Brain microvascular endothelial cell (primary cell): ENCODE data around the gene MICB.

Source experiments
- DNase-seq: peaks from one replicate; pipeline ENCODE4 v3.0.0-alpha.2; 2020
- H3K27ac ChIP-seq: fragments of 250-450 bp; sonication (Bioruptor Pico); 2 replicates; pipeline ENCODE4 v1.5.1; 2020; ENCODE audit warnings: mild to moderate bottlenecking, moderate library complexity
- H3K27me3 ChIP-seq: fragments of 250-450 bp; sonication (Bioruptor Pico); replicated peaks from 2 replicates; pipeline ENCODE4 v1.5.1; 2020; ENCODE audit warnings: mild to moderate bottlenecking
- H3K36me3 ChIP-seq: fragments of 250-450 bp; sonication (Bioruptor Pico); replicated peaks from 2 replicates; pipeline ENCODE4 v1.5.1; 2020; ENCODE audit warnings: mild to moderate bottlenecking
- H3K4me3 ChIP-seq: 2 replicates; pipeline ENCODE4 v1.5.1; 2011; ENCODE audit warnings: low read depth, mild to moderate bottlenecking, control low read depth, low read length, moderate library complexity
- in situ Hi-C: cut with HindIII; loops from 2 replicates; pipeline ENCODE4 v1.10.0; 2017; ENCODE audit warnings: low sequenced_read_pairs, low pct_ligation_motif_present
- TF ChIP-seq, protein P1 (sequence below): IDR thresholded peaks from 2 replicates; pipeline ENCODE4 v1.5.1; 2011; ENCODE audit warnings: low read depth, mild to moderate bottlenecking, moderate library complexity, low read length, control low read depth, inconsistent platforms; ENCODE audit errors: missing control alignments

The MICB gene

DNA sequence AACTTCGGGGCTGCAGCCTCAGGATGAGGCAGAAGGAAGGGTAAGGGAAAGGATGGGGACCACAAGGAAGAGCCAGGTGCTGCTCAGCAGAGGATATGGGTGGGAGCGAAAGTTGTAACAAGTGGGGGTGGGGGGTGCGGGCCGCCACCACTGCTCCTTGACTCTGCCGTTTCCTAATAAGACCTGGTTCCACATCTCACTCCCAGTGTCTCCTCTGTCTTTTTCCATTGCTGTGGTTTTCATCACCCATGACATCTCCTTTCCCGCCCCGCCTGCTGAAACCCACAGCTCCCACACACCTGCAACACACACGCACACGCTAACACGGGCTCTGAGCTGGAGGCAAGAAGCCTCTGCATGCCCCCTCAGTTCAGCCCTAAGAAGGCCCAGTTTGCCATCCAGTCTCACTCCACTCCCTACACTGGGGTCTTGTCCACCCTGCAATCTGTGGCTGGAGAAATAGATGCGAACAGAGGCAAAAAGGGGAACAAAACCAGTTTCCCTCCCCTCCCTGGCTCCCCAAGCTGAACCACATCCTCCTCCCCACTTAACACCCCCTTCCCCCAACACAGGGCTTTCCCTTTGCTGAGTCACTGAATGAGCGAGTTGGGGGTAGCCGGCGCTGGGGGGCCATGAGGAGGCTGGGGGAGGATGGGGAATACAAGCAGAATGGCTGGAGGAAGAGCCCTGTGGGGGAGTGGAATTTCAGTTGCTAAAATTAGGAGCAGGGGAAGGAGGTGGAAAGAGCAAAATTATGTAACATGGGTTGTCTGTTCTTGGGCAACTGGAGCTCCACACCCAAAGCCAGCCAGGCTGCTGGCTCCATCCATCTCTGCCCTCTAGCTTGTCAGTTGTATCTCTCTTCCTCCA lies 60.9 kb downstream of the MICB start:
- in situ Hi-C loops: no loop called here
- no peak for DNase-seq
- Histone ChIP-seq H3K4me3 (no peak overlapping the region), H3K36me3 (peaks cover 17% of the 10 kb centered on the region), H3K27ac (peak overlapping the region; percentile 68), H3K27me3 (no peaks in the 10 kb centered on the region)
- TF ChIP-seq, protein P1, sequence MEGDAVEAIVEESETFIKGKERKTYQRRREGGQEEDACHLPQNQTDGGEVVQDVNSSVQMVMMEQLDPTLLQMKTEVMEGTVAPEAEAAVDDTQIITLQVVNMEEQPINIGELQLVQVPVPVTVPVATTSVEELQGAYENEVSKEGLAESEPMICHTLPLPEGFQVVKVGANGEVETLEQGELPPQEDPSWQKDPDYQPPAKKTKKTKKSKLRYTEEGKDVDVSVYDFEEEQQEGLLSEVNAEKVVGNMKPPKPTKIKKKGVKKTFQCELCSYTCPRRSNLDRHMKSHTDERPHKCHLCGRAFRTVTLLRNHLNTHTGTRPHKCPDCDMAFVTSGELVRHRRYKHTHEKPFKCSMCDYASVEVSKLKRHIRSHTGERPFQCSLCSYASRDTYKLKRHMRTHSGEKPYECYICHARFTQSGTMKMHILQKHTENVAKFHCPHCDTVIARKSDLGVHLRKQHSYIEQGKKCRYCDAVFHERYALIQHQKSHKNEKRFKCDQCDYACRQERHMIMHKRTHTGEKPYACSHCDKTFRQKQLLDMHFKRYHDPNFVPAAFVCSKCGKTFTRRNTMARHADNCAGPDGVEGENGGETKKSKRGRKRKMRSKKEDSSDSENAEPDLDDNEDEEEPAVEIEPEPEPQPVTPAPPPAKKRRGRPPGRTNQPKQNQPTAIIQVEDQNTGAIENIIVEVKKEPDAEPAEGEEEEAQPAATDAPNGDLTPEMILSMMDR: no peak

- no peak overlapping the region for H3K4me3 ChIP-seq
- peak overlapping the region; percentile 68 for H3K27ac ChIP-seq
- H3K36me3 ChIP-seq: peaks cover 17% of the 10 kb centered on the region
- no peak for DNase-seq
- no peaks in the 10 kb centered on the region for H3K27me3 ChIP-seq
- in situ Hi-C loops: no loop called here
- TF ChIP-seq, protein P1: no peak
Measured at GRCh38 chr6:31559606-31559957, 61.6 kb downstream of the MICB start.

GRCh38 chr6:31559958-31560696 lies 62.2 kb downstream of the MICB start:
- Histone ChIP-seq H3K36me3 (peaks cover 17% of the 10 kb centered on the region), H3K27ac (peak overlapping the region; percentile 68), H3K27me3 (no peaks in the 10 kb centered on the region), H3K4me3 (no peak overlapping the region)
- TF ChIP-seq, protein P1: no peak
- in situ Hi-C loops: no loop called here
- DNase-seq: peak; percentile 51

GRCh38 chr6:31560697-31561058 lies 62.7 kb downstream of the MICB start:
- Histone ChIP-seq H3K36me3 (peaks cover 17% of the 10 kb centered on the region), H3K27me3 (no peaks in the 10 kb centered on the region), H3K4me3 (no peak overlapping the region), H3K27ac (peak overlapping the region; percentile 68)
- in situ Hi-C loops: no loop called here
- no peak for DNase-seq
- TF ChIP-seq, protein P1: no peak
